Measurements from ENCODE around the gene MDK.

- TF ChIP-seq POLR2A (IDR thresholded peaks at IDR 0.05): no peak
- TF ChIP-seq, protein P1, sequence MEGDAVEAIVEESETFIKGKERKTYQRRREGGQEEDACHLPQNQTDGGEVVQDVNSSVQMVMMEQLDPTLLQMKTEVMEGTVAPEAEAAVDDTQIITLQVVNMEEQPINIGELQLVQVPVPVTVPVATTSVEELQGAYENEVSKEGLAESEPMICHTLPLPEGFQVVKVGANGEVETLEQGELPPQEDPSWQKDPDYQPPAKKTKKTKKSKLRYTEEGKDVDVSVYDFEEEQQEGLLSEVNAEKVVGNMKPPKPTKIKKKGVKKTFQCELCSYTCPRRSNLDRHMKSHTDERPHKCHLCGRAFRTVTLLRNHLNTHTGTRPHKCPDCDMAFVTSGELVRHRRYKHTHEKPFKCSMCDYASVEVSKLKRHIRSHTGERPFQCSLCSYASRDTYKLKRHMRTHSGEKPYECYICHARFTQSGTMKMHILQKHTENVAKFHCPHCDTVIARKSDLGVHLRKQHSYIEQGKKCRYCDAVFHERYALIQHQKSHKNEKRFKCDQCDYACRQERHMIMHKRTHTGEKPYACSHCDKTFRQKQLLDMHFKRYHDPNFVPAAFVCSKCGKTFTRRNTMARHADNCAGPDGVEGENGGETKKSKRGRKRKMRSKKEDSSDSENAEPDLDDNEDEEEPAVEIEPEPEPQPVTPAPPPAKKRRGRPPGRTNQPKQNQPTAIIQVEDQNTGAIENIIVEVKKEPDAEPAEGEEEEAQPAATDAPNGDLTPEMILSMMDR (IDR thresholded peaks at IDR 0.05): no peak
Observed at GRCh38 chr11:46366260-46366659, 15.2 kb upstream of the MDK start.
